ENCODE measurements around the gene PCDHB15.

PCDHB15 gene

GRCh38 chr5:141258464-141258863, 13.3 kb downstream of the PCDHB15 start:
- DNase-seq (ENCODE audit: extremely low read depth, low read depth): no peak
- TF ChIP-seq, protein P1, sequence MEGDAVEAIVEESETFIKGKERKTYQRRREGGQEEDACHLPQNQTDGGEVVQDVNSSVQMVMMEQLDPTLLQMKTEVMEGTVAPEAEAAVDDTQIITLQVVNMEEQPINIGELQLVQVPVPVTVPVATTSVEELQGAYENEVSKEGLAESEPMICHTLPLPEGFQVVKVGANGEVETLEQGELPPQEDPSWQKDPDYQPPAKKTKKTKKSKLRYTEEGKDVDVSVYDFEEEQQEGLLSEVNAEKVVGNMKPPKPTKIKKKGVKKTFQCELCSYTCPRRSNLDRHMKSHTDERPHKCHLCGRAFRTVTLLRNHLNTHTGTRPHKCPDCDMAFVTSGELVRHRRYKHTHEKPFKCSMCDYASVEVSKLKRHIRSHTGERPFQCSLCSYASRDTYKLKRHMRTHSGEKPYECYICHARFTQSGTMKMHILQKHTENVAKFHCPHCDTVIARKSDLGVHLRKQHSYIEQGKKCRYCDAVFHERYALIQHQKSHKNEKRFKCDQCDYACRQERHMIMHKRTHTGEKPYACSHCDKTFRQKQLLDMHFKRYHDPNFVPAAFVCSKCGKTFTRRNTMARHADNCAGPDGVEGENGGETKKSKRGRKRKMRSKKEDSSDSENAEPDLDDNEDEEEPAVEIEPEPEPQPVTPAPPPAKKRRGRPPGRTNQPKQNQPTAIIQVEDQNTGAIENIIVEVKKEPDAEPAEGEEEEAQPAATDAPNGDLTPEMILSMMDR (IDR thresholded peaks at IDR 0.05; ENCODE audit: low read depth, low read length): no peak

DNA sequence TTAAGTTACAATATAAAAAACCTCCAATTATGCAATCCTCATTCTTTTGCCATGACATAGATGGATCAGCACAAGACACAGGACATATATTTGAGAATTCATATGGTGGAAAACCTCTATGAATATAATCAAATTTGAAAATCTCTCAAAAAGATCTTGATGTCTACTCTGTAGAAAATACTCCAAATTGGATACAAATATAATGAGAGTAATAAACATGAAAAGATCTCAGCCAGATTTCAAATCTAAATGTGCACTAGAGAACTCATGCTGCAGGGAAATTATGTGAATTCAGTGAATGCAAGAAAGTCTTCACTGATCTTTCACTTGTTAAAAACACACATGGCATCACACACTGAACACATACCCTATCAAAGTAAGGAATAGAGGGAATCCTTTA, 13.8 kb downstream of the PCDHB15 start:
- TF ChIP-seq, protein P1 (IDR thresholded peaks at IDR 0.05; ENCODE audit: low read depth, low read length): no peak
- DNase-seq (ENCODE audit: extremely low read depth, low read depth): no peak

- no peak for DNase-seq (ENCODE audit: extremely low read depth, low read depth)
- TF ChIP-seq, protein P1 (IDR thresholded peaks at IDR 0.05; ENCODE audit: low read depth, low read length): no peak
Observed at GRCh38 chr5:141260458-141261237, 15.5 kb downstream of the PCDHB15 start.

- DNase-seq (ENCODE audit: extremely low read depth, low read depth): no peak
- TF ChIP-seq, protein P1 (IDR thresholded peaks at IDR 0.05; ENCODE audit: low read depth, low read length): no peak
Observed at GRCh38 chr5:141261238-141261546, 16.0 kb downstream of the PCDHB15 start.

- TF ChIP-seq, protein P1 (IDR thresholded peaks at IDR 0.05; ENCODE audit: low read depth, low read length): no peak
- no peak for DNase-seq (ENCODE audit: extremely low read depth, low read depth)
Observed at GRCh38 chr5:141269195-141269594, 24.0 kb downstream of the PCDHB15 start.

DNA sequence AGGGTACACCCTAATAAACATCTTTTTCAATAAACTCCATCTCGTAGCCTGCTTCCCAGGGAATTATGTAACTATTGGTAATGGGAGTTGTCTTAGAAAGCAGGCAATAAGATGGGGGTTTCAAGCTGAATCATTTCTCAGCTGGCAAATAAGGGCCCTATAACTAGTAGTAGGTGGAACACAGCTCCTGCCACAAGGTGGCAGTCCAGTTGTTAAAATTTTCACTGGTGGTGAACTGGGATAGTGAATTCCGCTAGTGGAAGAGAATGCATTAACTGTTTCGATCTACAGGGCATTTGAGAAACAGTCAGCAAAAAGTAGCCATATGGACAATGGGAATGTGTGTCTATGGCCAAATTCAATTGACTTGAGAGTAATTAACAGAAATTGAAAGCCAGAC, 27.7 kb downstream of the PCDHB15 start:
- DNase-seq (ENCODE audit: extremely low read depth, low read depth): no peak
- TF ChIP-seq, protein P1 (IDR thresholded peaks at IDR 0.05; ENCODE audit: low read depth, low read length): no peak

GRCh38 chr5:141298376-141298775, 53.2 kb downstream of the PCDHB15 start:
- no peak for DNase-seq (ENCODE audit: extremely low read depth, low read depth)
- TF ChIP-seq, protein P1 (IDR thresholded peaks at IDR 0.05; ENCODE audit: low read depth, low read length): no peak
